ENCODE measurements around the gene IQSEC3.

The IQSEC3 gene

DNA sequence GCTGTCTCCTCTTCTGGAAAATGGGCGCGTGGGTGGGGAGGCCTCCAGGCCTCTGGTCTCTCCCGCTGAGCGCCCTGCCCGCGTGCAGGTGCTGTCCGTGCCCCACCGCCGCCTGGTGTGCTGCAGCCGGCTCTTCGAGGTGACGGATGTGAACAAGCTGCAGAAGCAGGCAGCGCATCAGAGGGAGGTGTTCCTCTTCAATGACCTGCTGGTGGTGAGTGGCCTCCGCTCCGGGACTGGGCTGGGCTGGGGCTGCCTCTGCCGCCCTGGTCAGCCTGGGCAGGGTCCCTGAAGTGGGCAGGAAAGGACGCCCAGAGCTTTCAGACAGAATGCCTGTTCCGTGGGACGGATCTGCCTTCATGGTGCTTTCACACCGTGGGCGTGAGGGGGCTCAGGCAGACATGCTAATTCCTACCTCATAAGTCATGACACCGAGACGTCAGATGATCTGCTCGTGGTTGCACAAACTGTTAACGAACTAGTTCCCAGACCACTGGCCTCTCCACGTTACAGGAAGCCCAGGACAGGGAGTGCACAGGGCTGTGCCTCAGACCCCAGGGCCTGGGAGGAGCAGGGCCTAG is 96.9 kb downstream of the IQSEC3 start:
- no peak for DNase-seq (ENCODE audit: low read depth)

DNA sequence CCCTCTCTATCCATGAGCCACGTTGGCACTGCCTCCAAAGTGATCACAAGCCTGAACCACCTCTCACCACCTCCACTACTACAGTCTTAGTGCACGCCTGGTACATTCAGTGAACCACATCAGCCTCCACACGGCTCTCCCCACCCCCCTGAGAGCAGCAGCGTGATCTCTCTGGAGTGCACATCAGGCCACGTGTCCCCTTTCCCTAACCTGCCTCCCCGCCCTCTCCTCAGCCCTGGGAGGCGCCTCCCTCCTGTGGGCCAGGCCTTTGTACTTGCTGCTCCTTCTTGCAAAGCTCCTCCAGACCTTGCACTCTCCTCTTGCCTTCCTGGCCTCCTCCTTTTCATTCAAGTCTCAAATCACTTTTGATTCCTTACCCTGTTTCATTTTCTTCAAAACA is 97.6 kb downstream of the IQSEC3 start:
- DNase-seq (ENCODE audit: low read depth): no peak

GRCh38 chr12:165862-166368 is 99.3 kb downstream of the IQSEC3 start:
- DNase-seq (ENCODE audit: low read depth): no peak

DNA sequence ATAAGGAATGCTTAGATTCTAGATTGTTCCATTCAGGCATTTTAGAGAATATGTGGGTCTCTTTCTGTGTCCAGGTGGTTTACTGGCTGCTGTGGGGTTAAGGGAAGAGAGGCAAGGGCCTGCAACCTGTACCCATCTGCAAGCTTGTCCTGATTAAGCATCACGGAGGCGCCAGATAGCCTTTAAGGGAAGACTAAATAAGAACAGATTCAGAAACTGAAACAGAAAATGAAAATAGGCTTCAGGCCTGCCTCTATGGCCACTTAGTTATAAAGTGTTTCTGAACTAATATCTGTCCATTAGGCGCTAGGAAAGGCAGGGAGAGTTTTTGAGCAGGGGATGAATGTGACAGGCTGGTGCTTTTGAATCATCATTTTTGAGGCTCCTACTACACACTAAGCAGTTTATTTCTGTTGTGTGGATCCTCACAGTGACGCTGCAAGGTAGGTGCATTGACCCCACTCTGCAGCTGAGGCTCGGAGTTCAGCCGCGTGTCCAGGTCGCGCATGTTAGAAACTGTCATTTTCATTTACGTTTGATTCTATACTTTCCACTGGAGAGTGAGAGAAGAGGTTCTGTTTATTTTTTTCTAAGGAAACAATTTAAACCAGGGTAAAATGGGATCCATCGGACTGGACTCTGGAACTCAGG is 100.0 kb downstream of the IQSEC3 start:
- no peak for DNase-seq (ENCODE audit: low read depth)

GRCh38 chr12:167959-168600 is 101.5 kb downstream of the IQSEC3 start:
- no peak for DNase-seq (ENCODE audit: low read depth)

GRCh38 chr12:168763-169525 is 102.4 kb downstream of the IQSEC3 start:
- no peak for DNase-seq (ENCODE audit: low read depth)

DNA sequence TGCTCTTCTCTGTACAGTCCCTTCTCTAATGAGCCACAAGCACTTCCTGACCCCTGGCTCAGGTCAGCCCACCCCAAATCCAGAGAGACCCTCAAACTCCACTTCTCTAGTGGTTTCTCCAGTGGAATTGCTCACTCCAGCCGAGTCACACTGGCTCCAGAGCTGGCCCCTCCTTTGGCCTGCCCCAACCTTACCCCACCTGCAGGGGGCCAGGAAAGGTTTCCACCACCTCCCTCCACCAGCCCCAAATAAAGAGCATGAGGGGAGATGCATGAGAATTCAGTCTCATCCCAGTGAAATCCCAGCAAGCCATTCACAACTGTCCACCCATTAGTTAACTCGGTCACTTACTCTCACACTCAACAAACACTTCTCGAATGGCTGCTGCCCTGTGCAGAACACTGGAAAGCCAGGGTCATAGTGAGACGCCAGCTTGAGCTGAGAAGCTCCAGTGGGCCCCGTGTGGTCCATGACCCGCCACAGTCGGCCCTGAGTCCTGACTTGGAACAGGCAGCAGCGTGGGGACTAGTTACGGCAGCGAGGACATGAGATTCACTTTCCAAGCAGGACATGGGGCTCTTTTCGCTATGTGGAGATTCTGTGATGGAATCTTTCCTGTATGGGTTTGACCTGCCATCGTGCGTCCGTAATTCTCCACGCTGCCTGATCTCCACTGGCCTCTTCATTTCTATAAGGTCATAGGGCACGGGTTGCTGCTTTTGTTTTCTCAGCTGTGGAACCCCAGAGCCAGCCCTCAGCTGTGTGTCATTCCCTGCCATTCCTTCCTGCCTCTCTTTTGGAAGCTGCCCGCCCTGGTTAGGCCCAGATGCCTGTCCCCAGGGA is 103.2 kb downstream of the IQSEC3 start:
- no peak for DNase-seq (ENCODE audit: low read depth)

DNA sequence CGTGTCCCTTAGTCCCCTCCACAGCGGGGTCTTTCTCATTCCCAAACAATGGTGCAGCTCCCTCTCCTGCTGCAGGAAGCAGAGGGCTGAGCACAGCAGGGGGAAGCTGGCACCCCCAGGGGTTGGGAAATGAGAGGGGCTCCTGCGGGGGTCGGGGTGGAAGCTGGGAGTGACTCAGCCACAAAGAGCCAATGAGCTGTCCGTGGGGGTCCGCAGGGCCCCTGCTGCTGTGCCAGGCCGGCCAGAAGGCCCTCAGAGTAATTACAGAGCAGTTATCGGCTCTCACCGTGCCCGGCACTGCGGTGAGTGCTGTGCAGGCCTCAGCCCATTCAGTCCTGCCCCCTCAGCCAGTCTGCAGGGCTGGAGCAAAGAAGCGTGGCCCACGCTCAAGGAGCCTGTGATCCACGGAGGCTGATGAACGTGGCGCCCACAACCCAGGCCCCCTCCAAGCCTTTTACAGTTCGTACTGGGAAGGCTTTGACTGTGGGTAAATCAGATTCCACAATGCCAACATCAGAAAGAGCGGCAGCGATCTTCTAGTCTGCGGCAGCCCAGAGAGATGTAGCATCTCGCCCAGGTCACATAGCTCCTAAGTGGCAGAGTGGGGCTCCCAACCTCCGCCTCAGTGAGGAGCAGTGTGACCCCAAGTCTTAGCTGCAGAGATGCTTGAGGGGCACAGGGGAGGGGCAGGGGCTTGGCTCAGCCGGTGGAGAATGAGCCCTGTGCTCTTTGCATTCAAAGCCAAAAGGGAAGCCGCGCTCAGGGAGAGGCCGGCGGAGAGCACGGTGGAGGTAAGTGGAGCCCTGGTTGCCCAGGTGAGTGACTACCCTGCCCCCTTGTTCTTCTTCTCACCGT is 104.0 kb downstream of the IQSEC3 start:
- no peak for DNase-seq (ENCODE audit: low read depth)

DNA sequence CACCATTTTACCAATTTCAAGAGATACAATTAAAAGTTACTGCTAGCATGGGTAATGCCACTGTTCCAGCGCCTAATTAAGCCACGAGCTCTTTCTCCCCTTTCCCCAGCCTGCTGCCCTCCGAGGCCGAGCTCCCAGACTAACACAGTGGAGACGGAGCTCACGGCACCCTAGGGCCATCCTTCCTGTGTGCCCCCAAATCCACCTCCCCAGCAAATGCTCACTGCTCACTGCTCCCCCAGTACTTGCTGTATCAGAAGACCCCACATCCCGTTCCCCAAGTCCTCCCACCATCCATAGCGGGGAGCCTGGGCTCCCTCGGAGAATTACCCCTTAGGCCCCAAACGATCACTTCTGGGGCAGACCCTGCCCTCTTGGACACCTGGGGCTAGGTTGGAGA is 104.7 kb downstream of the IQSEC3 start:
- DNase-seq (ENCODE audit: low read depth): no peak

GRCh38 chr12:171743-172676 is 105.4 kb downstream of the IQSEC3 start:
- DNase-seq (ENCODE audit: low read depth): no peak

DNA sequence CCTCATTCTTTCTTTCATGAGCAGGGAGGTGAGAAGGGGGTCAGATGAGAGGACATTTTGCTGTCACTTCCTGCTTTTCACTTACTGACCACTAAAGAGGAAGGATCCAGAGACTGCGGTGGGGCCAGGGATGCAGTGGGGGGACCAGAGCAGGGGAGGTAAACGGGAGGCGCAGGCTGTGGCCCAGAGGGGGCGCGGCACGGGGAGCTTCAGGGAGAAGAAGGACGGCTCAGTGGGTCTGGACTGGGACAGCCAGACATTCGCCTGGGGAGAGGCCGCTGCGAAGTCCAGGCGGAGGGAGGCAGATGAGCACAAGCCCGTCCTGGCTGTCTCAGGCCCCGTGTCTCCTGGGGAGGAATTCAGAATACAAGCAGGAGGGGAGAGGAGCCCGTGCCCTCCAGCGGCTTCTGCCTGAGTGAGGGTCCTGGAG is 106.2 kb downstream of the IQSEC3 start:
- no peak for DNase-seq (ENCODE audit: low read depth)

- no peak for DNase-seq (ENCODE audit: low read depth)
Measured at GRCh38 chr12:174124-174523, 107.6 kb downstream of the IQSEC3 start.

DNA sequence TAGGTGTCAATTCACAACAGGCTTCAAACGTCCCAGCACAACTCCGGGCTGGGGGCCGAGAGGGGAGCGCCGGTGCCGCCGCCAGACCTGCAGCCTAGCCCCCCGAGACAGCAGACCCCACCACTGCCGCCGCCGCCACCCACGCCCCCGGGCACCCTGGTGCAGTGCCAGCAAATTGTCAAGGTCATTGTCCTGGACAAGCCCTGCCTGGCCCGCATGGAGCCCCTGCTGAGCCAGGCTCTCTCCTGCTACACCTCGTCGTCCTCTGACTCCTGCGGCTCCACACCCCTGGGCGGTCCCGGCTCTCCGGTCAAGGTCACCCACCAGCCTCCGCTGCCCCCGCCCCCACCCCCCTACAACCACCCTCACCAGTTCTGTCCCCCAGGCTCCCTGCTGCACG is 108.0 kb downstream of the IQSEC3 start:
- no peak for DNase-seq (ENCODE audit: low read depth)

DNA sequence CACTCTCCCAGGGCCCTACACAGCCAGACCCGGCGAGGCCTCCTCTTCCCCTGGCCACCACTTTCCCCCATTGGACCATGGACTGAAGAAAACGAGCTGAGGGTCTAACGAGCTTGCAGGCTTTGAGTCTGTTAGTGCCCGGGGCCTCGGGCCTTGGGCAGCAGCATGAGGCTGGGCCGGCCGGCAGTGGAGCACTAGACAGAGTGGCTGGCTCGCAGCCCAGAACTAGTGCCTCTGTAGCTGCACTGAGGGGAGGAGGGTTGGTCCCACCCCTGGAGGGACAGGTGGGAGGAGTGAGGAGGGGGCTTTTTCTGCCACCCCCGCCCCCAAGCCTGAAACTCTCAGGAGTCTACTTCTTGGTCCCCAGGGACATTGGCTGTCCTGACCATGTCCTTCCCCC is 108.7 kb downstream of the IQSEC3 start:
- no peak for DNase-seq (ENCODE audit: low read depth)

DNA sequence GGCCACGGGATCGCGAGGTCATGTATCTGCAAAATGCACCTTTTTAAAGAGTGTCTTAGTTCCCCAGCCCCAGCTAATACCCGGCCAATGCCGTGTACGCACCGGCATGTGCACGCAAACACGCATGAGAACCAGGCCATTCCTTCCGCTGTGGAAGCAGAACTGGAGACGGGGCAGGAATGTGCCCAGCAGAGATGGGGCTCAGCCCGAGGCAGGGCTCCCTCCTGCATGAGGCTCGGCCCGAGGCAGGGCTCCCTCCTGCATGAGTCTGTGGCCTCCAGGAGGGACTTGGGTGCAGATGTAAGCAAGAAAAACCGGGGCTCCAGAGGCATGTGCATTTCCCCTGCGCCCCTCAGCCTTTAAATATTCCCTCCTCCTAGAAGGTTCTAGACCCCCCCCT is 109.2 kb downstream of the IQSEC3 start:
- no peak for DNase-seq (ENCODE audit: low read depth)

- DNase-seq (ENCODE audit: low read depth): no peak
Measured at GRCh38 chr12:176321-177181, 110.0 kb downstream of the IQSEC3 start.

- DNase-seq (ENCODE audit: low read depth): no peak
Measured at GRCh38 chr12:177336-177979, 110.9 kb downstream of the IQSEC3 start.

Data from stimulated activated CD8-positive, alpha-beta memory T cell treated with anti-CD3 and anti-CD28 coated beads, Interleukin-12 subunit alpha, Interleukin-12 subunit beta, amount 100 ng/mL, for 1 hour (primary cell).